NCI-H187 treated with DMSO at 0.1 percent for 48 hours (cell line): ENCODE measurements around the gene COL4A2.
"Not testable (repeated sequence)": the region's sequence is repeated elsewhere in the genome, so short reads cannot be mapped to it uniquely, and the experiment has no call there.

Source experiments
- DNase-seq: peaks from one replicate; lab custom pipeline; 2025; lab: John Stamatoyannopoulos, UW

The COL4A2 gene

DNA sequence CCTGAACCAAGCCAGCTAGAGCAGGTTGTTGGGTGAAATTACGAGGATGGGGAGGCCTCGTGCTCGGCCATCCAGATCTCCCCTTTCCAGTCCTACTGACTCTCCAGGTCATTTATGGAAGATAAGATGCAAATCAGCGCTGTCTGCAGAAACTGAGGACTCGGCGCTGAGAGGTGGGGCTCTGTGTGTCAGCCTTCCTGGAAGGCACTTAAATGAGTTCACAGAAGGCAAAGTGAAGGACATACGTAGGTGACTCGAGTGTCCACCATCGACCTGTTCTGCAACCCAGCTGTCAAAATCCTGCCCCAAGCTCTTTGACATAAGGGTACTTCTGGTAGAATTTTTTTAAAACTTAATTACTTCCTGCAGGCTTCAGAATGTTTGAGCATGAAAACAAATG lies 168.0 kb downstream of the COL4A2 start:
- no peak for DNase-seq

DNA sequence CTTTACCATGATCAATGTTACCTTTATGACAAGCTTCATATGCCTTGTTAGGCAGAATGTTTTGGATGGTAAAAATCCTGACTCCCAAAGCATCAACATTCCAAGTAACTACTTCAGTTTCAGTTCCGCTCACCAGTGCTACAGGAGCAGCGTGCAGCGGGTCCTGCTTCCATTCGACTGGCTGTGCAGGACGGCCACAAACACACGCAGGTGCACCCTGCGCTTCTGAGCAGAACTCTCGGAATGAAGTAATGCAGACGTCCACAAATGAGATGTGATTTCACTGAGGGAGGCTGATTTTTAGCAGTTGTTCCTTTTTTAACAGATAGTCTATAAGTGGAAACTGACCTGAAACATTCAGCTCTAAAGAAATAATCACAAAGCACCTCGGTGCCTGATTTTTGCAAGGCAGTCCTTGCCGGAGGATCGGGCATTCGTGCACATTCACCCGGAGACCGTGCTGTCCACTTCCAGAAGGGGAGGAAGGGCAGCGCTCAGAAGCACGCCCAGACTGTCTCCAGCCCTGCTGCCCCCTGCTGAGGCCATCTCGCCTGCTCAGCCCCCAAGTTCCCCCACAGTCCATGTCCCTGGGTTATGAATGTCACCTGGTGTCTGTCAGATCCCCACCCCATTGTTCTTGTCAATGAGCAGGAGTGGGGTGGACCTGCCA lies 168.6 kb downstream of the COL4A2 start:
- DNase-seq, result no peak

DNA sequence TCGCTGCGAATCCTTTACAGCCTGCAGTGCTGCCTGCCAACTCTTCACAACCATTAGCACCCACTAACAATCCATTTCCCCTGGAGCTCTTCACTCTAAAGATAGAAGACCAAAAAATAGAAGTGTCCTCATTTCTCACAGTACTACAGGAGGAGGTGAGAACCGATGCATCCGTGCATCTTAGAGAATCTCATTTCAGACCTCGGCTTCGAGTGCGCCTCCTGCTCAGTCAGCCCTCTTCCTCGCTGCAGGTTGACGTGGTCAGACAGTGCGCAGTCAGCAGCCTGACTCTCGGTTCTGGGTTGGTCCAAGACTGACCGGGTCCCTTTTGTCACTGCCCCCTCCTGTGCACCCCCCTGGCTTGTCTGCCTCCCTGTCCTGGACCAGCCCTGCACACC lies 169.1 kb downstream of the COL4A2 start:
- no peak for DNase-seq

DNA sequence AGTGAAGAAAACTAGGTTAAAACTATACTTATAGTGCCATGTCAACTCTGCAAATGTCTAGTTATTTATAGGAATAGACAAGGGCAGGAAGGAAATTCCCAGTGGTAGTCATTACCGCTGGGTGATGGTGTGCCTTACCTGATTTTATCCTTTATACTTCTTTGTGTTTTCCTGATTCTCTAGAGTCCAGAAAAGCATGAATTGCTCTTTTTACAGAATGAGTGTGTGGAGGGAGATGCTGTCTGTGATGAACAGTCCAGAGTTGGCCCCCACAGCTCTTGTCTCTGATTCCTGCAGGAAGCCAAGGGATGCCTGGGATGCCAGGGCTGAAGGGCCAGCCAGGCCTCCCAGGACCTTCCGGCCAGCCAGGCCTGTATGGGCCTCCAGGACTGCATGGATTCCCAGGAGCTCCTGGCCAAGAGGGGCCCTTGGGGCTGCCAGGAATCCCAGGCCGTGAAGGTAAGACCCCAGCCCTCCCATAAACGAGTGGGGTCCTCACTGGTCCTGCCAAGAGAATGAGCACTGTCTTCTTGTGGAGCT lies 170.7 kb downstream of the COL4A2 start:
- no peak for DNase-seq

DNA sequence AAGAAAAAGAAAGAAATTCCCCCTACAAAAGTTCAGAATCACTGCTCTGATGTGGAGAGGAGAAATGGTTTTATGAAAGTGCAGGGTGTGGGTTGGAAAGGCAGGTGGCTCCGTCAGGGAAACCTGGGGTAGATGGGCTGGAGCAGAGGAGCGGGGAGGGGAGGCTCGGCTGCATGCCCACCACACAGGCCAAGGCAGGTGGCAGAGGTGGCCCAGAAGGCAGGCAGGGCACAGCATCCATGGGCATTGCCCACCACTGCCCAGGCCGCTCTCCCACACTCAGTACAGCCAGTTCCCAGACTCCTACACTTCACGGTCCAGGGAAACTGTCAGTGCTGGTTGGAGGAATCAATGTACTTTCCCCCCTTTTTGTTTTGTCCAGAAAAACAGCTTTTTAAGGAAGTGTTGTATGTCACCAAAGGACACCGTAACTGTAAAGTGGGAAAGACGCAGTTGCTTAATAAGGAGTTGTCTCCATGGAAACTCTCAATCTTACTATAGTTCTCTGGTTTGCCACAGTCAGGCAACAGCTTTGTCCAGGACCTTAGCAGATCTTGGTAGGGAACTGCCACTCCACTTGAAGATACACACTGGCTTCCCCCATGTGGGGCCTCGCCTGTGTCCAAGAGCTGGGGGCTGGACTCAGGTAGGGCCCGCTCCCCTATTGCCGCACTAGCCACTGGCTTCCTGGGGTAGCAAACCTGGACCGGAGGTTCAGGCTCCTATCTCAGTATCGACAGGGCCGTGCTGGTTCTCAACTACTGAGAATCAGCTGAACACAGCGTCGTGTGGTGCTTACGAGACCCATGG lies 171.5 kb downstream of the COL4A2 start:
- DNase-seq, result no peak

DNA sequence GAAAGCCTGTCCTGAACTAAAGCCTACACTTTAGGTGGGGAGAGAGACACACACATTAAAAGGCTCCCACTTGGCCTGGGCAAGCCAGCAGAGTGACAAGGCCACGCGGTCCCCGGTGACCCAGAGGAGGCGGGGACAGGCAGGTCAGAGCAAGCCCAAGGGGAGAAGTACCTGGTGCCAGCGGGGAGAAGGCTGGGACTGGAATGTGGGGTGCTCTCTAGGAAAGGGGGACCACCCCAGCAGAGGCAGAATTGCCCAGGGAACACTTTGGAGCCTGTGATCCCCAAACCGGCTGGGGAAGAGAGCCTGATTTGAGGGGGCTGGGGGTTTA lies 172.1 kb downstream of the COL4A2 start:
- DNase-seq, result no peak

DNA sequence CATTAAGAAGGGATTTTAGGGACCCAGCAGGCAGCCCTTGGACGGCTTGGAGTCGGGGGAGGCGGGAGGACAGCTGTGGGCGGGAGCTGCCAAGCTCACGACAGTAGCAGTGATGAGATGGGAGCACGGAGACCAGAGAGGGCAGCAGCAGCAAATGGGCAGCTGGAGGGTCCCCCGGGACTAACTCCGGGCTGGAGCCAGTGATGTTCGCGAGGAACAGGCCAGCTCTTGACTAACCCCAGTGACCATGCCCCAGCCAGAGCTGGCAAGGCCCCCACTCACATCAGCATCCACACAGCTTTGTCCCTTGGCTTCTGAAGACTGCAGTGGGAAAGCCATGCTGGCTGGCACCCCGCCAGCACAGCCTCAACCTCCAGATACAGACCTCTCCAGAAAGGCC lies 172.6 kb downstream of the COL4A2 start:
- no peak for DNase-seq

DNA sequence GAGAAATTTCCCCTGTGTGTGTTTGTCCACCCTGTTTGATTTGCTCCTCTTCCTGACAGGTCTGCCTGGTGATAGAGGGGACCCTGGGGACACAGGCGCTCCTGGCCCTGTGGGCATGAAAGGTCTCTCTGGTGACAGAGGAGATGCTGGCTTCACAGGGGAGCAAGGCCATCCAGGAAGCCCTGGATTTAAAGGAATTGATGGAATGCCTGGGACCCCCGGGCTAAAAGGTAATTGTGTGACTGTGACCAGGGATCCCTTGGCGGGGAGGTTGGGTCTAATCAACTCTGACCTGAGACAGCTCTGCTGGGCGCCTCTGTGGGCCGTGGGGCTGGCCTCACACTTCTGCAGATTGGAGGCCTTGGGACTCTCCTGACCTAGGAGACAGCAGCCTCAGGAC lies 173.1 kb downstream of the COL4A2 start:
- no peak for DNase-seq

DNA sequence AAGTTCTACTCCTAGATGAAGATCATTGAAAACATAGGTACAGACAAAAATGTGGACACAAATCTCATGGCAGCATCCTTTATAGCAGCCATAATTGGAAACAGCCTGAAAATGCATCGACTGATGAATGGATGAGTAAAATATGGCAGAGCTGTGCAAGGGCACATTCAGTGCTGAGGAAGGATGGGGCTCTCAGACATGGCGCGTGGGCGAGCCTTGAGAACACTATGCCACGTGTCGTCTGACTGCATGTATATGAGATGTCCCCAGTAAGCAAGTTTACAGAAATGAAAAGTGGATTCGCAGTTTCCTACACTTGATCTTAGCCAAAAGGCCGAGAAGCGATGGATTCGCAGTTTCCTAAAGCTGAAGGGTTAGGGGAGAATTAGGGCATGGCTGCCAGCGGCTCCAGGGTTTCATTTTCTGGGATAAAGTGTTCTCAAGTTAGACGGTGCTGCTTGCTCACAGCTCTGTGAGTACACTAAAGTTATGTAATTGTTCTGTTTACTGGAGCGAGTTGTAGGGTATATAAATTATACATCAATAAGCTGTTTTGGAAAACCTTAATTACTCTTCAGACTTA lies 176.4 kb downstream of the COL4A2 start:
- DNase-seq, result no peak

DNA sequence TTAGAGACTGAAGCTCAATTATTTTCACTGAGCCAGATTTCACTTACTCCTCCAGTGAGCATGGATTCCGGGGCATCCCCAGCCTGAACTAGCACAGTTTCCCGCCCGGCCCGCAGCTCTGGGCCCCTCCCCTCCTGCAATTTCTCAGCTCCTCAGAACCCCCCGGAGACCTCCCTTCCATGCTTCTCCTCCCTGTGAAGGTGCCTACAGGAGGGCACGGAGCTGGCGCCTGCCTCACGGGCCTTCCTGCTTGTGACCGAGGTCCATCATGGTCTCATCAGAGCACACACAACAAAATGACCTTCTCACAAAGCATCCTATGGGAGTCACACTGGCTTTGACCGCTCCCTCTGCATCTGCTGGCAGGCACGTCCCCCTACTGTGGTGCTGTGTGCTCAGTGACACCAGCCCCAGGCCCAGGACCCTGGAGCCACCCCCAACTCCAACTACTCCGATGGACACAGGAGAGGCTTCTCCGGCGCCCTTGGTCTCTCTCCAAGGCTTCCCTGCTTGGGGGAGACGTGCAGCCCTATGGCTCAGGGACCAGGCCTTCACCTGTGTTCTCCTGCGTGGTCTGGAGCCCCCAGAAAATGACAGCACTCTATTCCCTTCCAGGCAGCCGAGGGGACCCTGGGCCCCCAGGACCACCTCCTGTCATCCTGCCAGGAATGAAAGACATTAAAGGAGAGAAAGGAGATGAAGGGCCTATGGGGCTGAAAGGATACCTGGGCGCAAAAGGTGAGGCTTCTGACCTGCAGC lies 177.4 kb downstream of the COL4A2 start:
- DNase-seq, result no peak

DNA sequence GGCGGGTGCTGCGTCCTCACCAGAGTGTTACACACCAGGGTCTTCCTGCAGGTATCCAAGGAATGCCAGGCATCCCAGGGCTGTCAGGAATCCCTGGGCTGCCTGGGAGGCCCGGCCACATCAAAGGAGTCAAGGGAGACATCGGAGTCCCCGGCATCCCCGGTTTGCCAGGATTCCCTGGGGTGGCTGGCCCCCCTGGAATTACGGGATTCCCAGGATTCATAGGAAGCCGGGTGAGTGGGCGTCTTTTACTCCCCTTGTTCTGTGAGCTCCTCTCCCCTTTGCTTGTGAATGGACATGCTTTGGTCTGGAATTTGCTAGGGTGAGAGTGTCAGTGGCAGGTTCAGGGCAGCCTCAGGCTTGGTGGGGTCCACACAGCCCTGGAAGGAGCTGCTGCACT lies 178.5 kb downstream of the COL4A2 start:
- no peak for DNase-seq

DNA sequence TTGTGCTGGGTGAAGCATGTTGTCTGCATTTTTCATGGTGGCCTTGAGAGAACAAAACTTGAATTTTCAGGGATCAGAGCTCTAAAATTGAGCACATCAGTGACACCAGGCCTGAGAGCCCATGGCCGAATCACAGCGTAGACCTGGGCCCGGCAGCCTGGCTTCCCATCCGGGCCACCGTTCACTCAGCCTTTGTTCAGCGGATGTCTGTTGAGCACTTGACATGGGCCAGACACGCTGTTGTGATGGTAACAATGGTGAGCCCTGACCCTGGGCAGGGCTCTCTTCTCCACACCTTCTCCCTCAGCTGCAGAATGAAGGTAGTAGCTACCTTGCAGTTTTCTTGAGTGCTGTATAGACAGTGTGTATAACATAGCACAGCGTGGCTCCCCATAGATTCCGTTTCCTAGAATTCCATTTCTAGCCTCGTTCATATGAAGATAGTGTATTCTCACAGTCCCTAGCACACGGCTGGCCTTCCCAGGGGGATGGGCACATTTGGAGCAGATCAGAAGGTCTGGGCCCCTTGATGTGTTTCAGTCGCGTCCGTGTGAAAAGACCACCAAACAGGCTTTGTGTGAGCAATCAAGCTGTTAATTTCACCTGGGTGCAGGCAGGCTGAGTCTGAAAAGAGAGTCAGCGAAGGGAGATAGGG lies 179.1 kb downstream of the COL4A2 start:
- DNase-seq, result no peak

DNA sequence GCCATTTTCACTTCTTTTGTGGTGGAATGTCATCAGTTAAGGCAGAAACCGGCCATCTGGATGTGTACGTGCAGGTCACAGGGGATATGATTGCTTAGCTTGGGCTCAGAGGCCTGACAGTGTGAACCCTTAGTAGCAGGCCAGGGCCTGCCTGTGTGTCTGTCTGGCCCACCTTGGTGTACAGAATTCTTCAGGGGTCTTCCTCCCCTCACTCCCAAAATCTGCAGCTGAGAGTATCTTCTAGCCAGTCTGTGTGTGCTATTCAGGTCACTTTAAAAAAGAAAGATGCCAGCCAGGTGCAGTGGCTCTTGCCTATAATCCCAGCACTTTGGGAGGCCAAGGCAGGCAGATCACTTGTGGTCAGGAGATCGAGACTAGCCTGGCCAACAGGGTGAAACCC lies 179.8 kb downstream of the COL4A2 start:
- DNase-seq, result not testable (repeated sequence)

DNA sequence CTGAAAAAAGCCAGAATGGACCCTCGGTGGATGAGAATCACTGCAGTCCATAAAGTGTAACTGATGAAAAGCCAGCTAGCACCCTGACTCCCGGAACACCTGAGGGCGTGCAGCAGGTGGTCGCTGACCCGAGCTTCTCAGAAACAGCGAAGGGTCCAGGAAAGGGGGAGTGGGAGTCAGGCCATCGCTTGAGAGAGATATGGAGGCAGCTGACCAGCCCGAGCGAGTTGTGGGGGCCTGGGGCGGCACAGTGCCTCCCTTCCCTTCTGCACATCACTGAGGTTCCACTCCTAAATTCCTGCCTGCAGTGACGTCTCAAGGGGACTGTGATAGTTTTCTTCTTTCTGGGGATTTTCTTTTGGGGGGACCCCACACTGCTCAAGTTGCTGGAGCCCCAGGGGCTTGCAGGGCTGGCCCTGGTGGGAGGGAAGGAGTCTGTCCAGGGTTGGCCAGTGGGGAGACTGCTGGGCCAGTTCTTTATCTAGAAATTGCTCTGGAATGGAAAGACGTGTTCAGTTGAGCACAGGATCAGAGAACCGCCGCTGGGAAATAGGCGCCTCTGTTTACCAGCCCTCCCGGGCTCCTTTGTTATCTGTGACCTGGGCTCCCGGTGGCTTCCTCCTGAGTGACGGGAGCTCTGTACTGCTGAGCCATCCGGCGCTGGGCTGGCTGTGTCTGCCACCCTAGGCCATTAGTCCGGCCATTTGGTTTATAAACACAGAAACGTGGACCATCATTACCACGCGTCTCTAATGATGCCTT lies 183.1 kb downstream of the COL4A2 start:
- DNase-seq, result no peak

DNA sequence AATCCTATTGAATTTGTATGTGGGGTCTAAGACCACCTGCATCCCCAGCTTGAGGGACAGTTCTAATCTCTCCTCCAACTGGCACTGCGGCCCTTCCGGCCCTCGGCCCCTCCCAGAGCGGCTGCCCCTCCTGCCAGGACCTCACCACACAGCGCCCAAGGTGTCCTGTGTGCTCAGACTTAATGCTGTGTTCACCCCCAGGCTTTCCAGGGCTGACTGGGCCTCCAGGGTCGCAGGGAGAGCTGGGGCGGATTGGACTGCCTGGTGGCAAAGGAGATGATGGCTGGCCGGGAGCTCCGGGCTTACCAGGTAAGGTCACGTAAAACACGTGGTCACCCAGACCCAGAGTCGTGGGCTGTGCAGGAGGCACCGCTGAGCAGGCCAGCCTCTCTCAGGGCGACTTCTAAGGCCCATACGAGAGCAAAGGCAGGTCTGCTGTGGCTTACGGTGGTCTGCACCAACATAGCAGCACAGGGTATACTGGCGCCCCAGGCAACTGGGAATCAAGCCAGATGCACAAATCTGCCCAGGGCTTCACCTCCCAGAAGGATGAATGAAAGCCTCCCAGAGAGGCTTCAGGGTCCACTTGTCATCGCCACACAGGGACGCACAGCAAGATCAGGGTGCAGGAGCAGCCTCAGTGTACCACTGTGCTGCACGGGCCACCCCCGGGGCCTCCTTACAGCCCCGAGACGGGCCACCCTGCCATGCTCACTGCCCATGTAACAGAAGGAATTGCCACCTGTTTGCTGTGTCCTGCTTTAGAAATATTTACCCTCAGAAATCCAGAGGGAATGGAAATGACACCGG lies 185.0 kb downstream of the COL4A2 start:
- DNase-seq, result no peak

DNA sequence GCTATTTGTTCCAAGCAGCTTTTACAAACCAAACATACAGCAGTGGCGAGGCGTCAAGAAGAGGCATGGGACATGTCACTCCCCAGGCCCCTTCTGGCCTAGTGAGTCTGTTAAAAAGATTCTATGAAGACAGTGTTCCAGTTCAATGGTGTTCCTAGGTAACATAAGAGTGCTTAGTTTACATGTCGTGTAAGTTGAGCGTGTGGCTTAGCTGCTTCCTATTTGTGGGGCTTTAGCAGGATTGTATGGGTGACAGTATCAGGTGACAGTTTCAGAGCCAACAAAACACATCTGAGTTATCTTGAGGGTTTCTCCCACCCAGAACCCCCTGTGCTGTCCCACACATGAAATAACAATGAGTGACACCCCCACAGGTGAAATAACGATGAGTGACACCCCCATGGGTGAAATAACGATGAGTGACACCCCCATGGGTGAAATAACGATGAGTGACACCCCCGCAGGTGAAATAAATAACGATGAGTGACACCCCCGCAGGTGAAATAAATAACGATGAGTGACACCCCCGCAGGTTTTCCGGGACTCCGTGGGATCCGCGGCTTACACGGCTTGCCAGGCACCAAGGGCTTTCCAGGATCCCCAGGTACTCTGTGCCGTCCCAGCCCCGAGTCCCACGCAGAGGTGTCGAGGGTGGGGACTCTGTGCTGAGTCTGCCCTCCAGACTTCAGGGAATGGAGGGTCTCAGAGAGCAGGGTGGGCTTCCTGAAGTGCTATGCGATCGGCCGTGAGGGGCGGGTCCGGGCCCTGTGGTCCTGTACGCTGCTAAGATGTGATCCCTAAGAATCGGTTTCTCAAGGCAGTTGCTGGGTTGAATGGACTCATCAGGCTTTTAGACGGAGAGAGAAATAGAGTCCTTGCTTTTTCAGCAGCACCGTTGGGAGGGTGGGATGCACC lies 185.9 kb downstream of the COL4A2 start:
- DNase-seq, result no peak

DNA sequence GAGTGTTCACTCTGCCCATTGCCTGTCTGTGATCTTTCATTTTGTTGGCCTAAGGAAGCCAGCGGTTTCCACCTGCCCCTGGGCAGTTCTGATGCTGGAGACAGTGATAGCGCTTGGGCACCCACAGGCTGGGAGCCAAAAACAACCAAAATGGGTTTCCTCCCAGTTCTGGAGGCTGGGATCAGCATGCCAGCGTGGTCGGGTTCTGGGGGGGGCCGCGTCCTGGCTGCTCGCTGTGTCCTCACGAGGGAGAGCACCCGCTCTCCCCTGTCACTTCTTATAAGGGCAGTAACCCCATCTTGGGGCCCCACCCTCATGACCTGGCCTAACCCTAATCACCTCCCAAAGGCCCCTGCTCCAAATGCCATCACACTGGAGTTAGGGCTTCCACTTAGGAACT lies 186.5 kb downstream of the COL4A2 start:
- no peak for DNase-seq

DNA sequence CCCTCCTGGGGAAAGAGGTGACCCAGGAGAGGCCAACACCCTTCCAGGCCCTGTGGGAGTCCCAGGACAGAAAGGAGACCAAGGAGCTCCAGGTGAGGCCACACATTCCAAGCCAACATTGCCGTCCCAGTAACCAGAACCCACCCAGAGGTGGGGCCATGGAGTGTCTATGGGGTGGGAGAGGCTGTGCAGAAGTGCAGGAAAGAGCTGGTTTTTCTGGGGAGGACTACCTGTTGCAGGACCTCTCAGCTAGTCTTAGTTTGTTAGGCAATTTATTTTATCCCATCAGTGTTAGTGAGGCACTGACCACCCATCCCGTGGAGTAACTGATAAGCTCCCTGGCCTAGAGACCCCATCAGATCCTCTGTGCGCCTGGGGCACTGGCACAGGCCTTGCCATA lies 188.3 kb downstream of the COL4A2 start:
- DNase-seq, result no peak

DNA sequence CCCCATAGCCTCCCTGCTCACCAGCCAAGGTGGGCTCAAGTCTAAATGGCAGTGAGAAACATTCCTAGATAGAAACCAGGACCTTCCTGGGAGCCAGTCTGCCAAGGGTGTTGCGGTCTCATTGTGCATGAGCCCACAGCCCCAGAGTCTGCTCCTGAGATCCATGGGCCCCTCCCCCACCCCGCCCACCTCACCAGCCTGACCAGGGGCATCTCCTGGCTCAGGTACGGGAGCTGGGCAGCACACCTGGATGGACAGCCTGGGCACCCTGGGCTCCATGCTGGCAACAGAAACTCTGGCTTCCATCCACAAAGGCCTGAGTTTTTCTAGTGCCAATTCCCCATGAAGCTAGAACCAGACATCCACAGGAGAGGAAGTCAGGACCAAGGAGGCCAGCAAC lies 188.8 kb downstream of the COL4A2 start:
- no peak for DNase-seq
